ENCODE data around the gene MKRN3. TPM values are rescaled to one million over a fixed set of nuclear protein-coding genes. Genes with fewer than 3 reads are reported as not detected.

MKRN3 gene
- polyA plus RNA-seq, 2 of the 4 experiments (the other 2 are of a cell fraction), result 3.6 to 3.7 TPM

DNA sequence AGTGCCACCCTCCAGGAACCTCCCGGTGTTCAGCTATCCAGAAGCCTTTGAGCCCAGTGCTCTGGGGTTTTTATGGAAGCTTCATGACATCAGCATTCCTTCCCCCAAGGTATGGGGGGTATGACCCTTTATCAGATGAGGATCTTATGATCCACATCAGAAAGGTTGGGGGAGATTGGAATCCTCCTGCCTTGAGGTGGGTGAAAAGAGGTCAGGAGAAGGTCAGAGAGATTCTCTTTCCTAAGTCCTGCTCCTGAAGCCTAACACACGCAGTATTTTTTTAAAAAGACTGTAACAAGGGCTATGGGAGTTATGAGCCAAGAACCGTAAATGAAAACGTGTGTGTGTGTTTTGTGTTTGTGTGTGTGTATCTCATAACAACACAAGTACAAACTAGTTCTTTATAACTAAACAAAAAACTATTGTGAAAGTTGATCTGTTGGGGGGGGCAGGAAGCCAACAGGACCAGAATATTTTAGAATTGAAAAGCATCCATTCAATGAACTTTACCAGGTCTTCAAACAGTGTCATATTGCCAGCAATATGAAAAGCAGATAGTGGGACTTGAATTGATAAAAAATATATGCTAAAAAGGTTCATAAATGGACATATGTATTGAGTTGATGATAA is 13.2 kb downstream of the MKRN3 start:
- ChIA-PET POLR2A (no interaction called here), CTCF (interaction anchor here (0.9 kb wide), 1 partner anchor 11 kb away, joined by 3 read pairs; no protein-coding TSS in a partner anchor)
- Histone ChIP-seq H3K4me2 (no peak overlapping the region), H3K4me1 (no peaks in the 10 kb centered on the region), H3K4me3 (no peak overlapping the region), H3K27ac (no peak overlapping the region), H3K9me3 (no peaks in the 10 kb centered on the region)
- FAIRE-seq, result no peak
- DNase-seq (ENCODE audit: low read depth in 1 of 2, low spot score in 1 of 2), result peak in 1 of 2 experiments; percentile 8
- no peak for TF ChIP-seq NPAS2 (CRISPR knock-in tag; IDR thresholded peaks at IDR 0.05; ENCODE audit: borderline replicate concordance)
- TF ChIP-seq MYC (IDR thresholded peaks at IDR 0.05; ENCODE audit: borderline replicate concordance, low read length), result no peak
- TF ChIP-seq CBX2 (IDR thresholded peaks at IDR 0.05; ENCODE audit: borderline replicate concordance, low read depth), result no peak
- TF ChIP-seq HEYL (CRISPR knock-in tag; IDR thresholded peaks at IDR 0.05), result no peak
- TF ChIP-seq, protein P1, sequence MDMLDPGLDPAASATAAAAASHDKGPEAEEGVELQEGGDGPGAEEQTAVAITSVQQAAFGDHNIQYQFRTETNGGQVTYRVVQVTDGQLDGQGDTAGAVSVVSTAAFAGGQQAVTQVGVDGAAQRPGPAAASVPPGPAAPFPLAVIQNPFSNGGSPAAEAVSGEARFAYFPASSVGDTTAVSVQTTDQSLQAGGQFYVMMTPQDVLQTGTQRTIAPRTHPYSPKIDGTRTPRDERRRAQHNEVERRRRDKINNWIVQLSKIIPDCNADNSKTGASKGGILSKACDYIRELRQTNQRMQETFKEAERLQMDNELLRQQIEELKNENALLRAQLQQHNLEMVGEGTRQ (IDR thresholded peaks at IDR 0.05), result no peak
- TF ChIP-seq, protein P2, sequence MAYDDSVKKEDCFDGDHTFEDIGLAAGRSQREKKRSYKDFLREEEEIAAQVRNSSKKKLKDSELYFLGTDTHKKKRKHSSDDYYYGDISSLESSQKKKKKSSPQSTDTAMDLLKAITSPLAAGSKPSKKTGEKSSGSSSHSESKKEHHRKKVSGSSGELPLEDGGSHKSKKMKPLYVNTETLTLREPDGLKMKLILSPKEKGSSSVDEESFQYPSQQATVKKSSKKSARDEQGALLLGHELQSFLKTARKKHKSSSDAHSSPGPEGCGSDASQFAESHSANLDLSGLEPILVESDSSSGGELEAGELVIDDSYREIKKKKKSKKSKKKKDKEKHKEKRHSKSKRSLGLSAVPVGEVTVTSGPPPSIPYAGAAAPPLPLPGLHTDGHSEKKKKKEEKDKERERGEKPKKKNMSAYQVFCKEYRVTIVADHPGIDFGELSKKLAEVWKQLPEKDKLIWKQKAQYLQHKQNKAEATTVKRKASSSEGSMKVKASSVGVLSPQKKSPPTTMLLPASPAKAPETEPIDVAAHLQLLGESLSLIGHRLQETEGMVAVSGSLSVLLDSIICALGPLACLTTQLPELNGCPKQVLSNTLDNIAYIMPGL (CRISPR knock-in tag; IDR thresholded peaks at IDR 0.05; ENCODE audit: borderline replicate concordance), result no peak
- TF ChIP-seq PHF8 (IDR thresholded peaks at IDR 0.05; ENCODE audit: borderline replicate concordance, low read depth), result no peak
- 61% methylated on average over 4 of the region's 4 CpGs for WGBS (ENCODE audit: missing lambda C conversion rate)
- ATAC-seq, result peak in 1 of 2 experiments; percentile 38; a peak in 1 of 6 replicates

DNA sequence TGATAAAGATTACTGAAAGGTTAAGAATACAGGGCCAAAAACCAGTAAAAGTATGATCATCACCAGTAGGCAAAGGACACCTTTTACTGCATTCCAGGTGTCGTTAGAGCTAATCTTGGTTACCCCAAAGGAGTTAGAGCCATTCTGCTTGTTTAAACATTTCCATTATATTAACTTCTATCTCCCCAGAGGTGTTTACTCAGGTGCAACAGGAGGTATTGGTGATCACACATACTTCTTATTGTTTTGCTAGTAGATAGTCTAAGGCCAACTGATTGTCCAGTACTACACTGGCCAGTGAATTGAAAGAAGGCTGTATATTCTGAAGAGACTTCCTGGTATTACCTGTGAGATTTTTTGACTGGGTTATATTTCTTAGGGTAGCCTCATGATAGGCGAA is 22.8 kb downstream of the MKRN3 start:
- CTCF ChIA-PET, result no interaction called here
- H3K4me1 ChIP-seq, result no peaks in the 10 kb centered on the region
- peak; percentile 18 for FAIRE-seq

DNA sequence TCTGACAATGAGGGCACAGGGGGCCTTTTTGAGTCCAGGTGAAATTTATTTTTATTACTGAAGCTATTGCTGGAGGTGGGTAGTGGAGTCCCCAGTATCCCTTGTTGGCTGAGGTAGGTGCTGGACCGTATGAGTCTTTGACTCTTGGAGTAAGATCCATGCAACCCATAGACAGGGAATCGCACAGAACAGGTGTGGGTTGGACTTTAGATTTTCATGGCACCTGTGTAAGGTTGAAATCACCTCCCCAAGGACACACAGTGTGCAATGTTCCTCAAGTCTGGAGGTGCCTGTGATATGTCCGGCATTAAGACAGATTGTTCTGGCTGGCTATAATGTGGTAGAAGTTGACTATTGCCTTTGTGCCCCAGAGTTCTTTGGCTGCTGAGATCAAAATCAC is 23.5 kb downstream of the MKRN3 start:
- CTCF ChIA-PET, result no interaction called here

More for the DNA sequence above, 22.8 kb downstream of the MKRN3 start:
- DNase-seq (ENCODE audit: low read depth in 1 of 2, low spot score in 1 of 2) (no peak), ATAC-seq (no peak)
- no peak overlapping the region for H3K4me3 ChIP-seq
- H3K27ac ChIP-seq, result no peak overlapping the region
- H3K4me2 ChIP-seq, result no peak overlapping the region
- POLR2A ChIA-PET, result no interaction called here
- TF ChIP-seq HOXB5 (CRISPR knock-in tag; IDR thresholded peaks at IDR 0.05) (no peak), RARB (CRISPR knock-in tag; IDR thresholded peaks at IDR 0.05) (no peak), MYC (IDR thresholded peaks at IDR 0.05; ENCODE audit: borderline replicate concordance, low read length) (no peak), GATA3 (IDR thresholded peaks at IDR 0.05; ENCODE audit: borderline replicate concordance) (no peak)
- H3K9me3 ChIP-seq, result no peaks in the 10 kb centered on the region
- WGBS (ENCODE audit: missing lambda C conversion rate), result 35% methylated on average over 2 of the region's 2 CpGs

More for the DNA sequence above, 23.5 kb downstream of the MKRN3 start:
- H3K9me3 ChIP-seq, result no peaks in the 10 kb centered on the region
- ATAC-seq (no peak), FAIRE-seq (no peak), DNase-seq (ENCODE audit: low read depth in 1 of 2, low spot score in 1 of 2) (no peak)
- POLR2A ChIA-PET, result no interaction called here
- no peak overlapping the region for H3K27ac ChIP-seq
- no peak overlapping the region for H3K4me3 ChIP-seq
- TF ChIP-seq HOXB5 (CRISPR knock-in tag; IDR thresholded peaks at IDR 0.05), result no peak
- TF ChIP-seq HEYL (CRISPR knock-in tag; IDR thresholded peaks at IDR 0.05), result no peak
- TF ChIP-seq SREBF2 (IDR thresholded peaks at IDR 0.05), result no peak
- no peak for TF ChIP-seq TP53 (CRISPR knock-in tag; IDR thresholded peaks at IDR 0.05)
- TF ChIP-seq FOSB (CRISPR knock-in tag; IDR thresholded peaks at IDR 0.05), result no peak
- TF ChIP-seq HOXB13 (CRISPR knock-in tag; IDR thresholded peaks at IDR 0.05; ENCODE audit: low read depth), result no peak
- TF ChIP-seq, protein P3, sequence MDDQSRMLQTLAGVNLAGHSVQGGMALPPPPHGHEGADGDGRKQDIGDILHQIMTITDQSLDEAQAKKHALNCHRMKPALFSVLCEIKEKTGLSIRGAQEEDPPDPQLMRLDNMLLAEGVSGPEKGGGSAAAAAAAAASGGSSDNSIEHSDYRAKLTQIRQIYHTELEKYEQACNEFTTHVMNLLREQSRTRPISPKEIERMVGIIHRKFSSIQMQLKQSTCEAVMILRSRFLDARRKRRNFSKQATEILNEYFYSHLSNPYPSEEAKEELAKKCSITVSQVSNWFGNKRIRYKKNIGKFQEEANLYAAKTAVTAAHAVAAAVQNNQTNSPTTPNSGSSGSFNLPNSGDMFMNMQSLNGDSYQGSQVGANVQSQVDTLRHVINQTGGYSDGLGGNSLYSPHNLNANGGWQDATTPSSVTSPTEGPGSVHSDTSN (IDR thresholded peaks at IDR 0.05), result no peak
- TF ChIP-seq HDAC2 (IDR thresholded peaks at IDR 0.05), result no peak
- TF ChIP-seq RCOR1 (IDR thresholded peaks at IDR 0.05; ENCODE audit: low read depth, low read length), result no peak
- no peak for TF ChIP-seq EHF (CRISPR knock-in tag; IDR thresholded peaks at IDR 0.05)
- no peak for TF ChIP-seq ESRRA (IDR thresholded peaks at IDR 0.05; ENCODE audit: borderline replicate concordance, low read length)
- TF ChIP-seq CEBPB (IDR thresholded peaks at IDR 0.05), result no peak
- no peak for TF ChIP-seq CBX8 (IDR thresholded peaks at IDR 0.05)
- TF ChIP-seq, protein P4, sequence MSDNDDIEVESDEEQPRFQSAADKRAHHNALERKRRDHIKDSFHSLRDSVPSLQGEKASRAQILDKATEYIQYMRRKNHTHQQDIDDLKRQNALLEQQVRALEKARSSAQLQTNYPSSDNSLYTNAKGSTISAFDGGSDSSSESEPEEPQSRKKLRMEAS (IDR thresholded peaks at IDR 0.05), result no peak
- no peak for TF ChIP-seq ZSCAN20 (CRISPR knock-in tag; IDR thresholded peaks at IDR 0.05)
- TF ChIP-seq MAFK (IDR thresholded peaks at IDR 0.05; ENCODE audit: partially characterized antibody), result no peak
- TF ChIP-seq KDM5A (IDR thresholded peaks at IDR 0.05), result no peak
- TF ChIP-seq BHLHE40 (IDR thresholded peaks at IDR 0.05; ENCODE audit: low read depth, low read length), result no peak
- no peak for TF ChIP-seq POLR2AphosphoS2 (conservative IDR thresholded peaks at IDR 0.05; ENCODE audit: low read length)
- WGBS (ENCODE audit: missing lambda C conversion rate), result 37% methylated on average over 3 of the region's 3 CpGs
- no peak overlapping the region for H3K4me2 ChIP-seq
- no peaks in the 10 kb centered on the region for H3K4me1 ChIP-seq
